Pancreas (tissue), 10 donors: ENCODE data around the gene ATP8A2. TPM values are rescaled to one million over a fixed set of nuclear protein-coding genes. Genes with fewer than 3 reads are reported as not detected.

ENCODE experiments used
- ATAC-seq, 4 donors: fragments of 200-7000 bp; cut with Tn5 transposase; one replicate each; pipeline versions ENCODE4 v1.8.0 to v1.9.1; 2020; ENCODE audit warnings: mild to moderate bottlenecking in 4 of 4, moderate library complexity in 4 of 4
- DNase-seq, 6 donors: peaks; one replicate each; pipeline ENCODE4 v3.0.0-alpha.2; 2020
- FAIRE-seq: peaks from 2 replicates; lab custom pipeline; 2012; peaks lifted over from hg19 to GRCh38; lab: Jason Lieb, UNC
- H3K27ac ChIP-seq, 4 donors: fragments of 200-600 bp; sonication (generic); 1 replicate in 3 of 4; 2 replicates in 1 of 4; pipeline versions ENCODE4 v1.5.0 to v1.8.0; 2020
- H3K27me3 ChIP-seq, 4 donors: fragments of 200-600 bp; one replicate each; pipeline ENCODE4 v1.8.0; 2021
- H3K36me3 ChIP-seq, 3 donors: fragments of 200-600 bp; sonication (generic) in 1 of 3; one replicate each; pipeline versions ENCODE4 v1.5.0 to v1.8.0; 2020 to 2021
- H3K4me1 ChIP-seq, 3 donors: fragments of 200-600 bp; one replicate each; pipeline ENCODE4 v1.8.0; 2021
- H3K4me3 ChIP-seq, 4 donors: fragments of 200-600 bp; sonication (generic) in 2 of 4; one replicate each; pipeline versions ENCODE4 v1.5.0 to v1.8.0; 2020 to 2021
- H3K9me3 ChIP-seq, 4 donors: fragments of 200-600 bp; one replicate each; pipeline ENCODE4 v1.8.0; 2021
- CTCF ChIP-seq, 4 donors: fragments of 200-600 bp; sonication (generic) in 3 of 4; IDR thresholded peaks; one replicate each; pipeline versions ENCODE4 v1.5.0 to v1.8.0; 2021; ENCODE audit warnings: antibody characterized with exemption in 4 of 4
- WGBS, 2 donors: extraction: QIAGEN DNeasy Blood & Tissue Kit; methylation state at CpG; one replicate each; pipeline ENCODE4 v1.1.7; 2013; 5-methylcytosine and 5-hydroxymethylcytosine counted together
- intact Hi-C, 3 donors: fragments of 100-400 bp; cut with DNase I; formaldehyde crosslinking; loops; one replicate each; pipeline versions ENCODE4 v1.11.1 to v1.14.2; 2022
- polyA plus RNA-seq, 2 donors: library from polyadenylated mRNA; stranded (reverse); fragments of 200-250 nt; gene quantifications; one replicate each; pipeline ENCODE4 v1.2.3, GENCODE V29; 2013
- total RNA-seq, 6 donors: library from RNA; stranded (reverse); fragmentation: NEBNext Ultra II Directional in 4 of 6; extraction: Animal tissue kit (Norgen Biotek cat#: 25700) in 4 of 6; gene quantifications; one replicate each; pipeline versions ENCODE4 v1.2.1 to v1.2.4, GENCODE V29; 2021 to 2023
- donor health status: healthy with polysubstance abuse.
- donor health status: DM: no; HTN: no; CAD: no; lungs with moderate emphysema.
- donor health status: DM: no; HTN: no; CAD: no.
- donor health status: control.
- donor health status: control.
- donor health status: Bipolar disorder and iron deficiency.
- donor health status: DM: yes; HTN: yes; CAD: no.
- donor health status: DM: no; HTN: no; CAD: no.
- donor health status: DM: no; HTN: no; CAD: no.
- donor health status: DM: yes; HTN: yes; CAD: no.

ATP8A2 gene
- total and polyA plus RNA-seq, 8 donors = 0.04 to 0.28 (median 0.14) TPM

- FAIRE-seq = no peak
These were observed 529.9 kb downstream of the ATP8A2 start for GRCh38 chr13:25901460-25902376.

DNA sequence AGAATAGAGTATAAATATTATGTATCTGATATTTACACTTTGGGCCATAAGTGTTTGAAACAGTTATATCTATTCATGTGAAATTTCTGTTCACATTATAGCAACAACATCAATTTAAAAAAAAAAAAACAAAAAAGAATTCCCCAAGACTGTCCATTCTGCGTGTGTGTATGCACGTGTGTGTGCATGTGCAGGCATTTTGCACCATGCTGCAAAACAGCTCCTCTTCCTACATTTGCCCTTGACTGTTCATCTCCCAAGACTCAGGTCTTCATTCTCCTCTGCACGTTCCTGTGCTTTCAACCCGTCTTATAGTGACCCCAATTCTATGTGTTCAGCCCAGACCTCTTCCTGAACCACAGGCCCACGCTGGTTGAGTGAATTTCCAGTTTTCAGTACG, 530.7 kb downstream of the ATP8A2 start:
- no peak for DNase-seq
- H3K9me3 ChIP-seq = no peaks in the 10 kb centered on the region
- intact Hi-C loops = no loop called here
- 61 to 86% methylated on average over 6 of the region's 6 CpGs for WGBS, 2 donors
- no peak overlapping the region for H3K4me3 ChIP-seq
- no peak for TF ChIP-seq CTCF (IDR thresholded peaks at IDR 0.05)
- no peak overlapping the region for H3K27ac ChIP-seq
- ATAC-seq = no peak
- no peaks in the 10 kb centered on the region for H3K27me3 ChIP-seq
- H3K36me3 ChIP-seq = no peaks in the 10 kb centered on the region
- FAIRE-seq = no peak
- H3K4me1 ChIP-seq = no peaks in the 10 kb centered on the region

More at GRCh38 chr13:25901460-25902376, 529.9 kb downstream of the ATP8A2 start:
- no peak for TF ChIP-seq CTCF (IDR thresholded peaks at IDR 0.05)
- Histone ChIP-seq H3K27me3 (no peaks in the 10 kb centered on the region), H3K9me3 (no peaks in the 10 kb centered on the region), H3K4me3 (no peak overlapping the region), H3K36me3 (no peaks in the 10 kb centered on the region), H3K4me1 (no peaks in the 10 kb centered on the region), H3K27ac (no peak overlapping the region)
- intact Hi-C loops = no loop called here
- 38 to 40% methylated on average over 10 of the region's 10 CpGs for WGBS, 2 donors
- no peak for DNase-seq
- ATAC-seq = peak in 3 of 4 donors; percentile 71 to 84 (median 76)

DNA sequence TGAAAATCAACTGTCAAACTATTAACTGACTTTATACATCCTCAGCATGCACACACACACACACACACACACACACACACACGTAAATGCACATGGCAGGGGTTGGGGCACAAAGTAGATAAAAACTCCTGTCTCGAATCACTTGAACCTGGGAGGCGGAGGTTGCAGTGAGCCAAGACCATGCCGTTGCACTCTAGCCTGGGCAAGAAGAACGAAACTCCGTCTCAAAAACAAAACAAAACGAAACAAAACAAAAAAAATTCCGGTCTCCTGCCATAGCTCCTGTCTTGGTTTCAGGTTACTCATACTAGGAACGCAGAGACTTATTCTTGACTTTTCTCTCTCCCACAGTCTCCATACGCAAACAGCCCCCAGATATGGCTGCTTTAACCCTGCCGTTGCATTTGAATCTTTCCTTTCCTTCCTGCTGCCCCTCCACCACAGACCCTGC, 531.1 kb downstream of the ATP8A2 start:
- ATAC-seq (no peak), DNase-seq (no peak), FAIRE-seq (no peak)
- Histone ChIP-seq H3K4me1 (no peaks in the 10 kb centered on the region), H3K36me3 (no peaks in the 10 kb centered on the region), H3K4me3 (no peak overlapping the region), H3K27me3 (no peaks in the 10 kb centered on the region), H3K27ac (no peak overlapping the region), H3K9me3 (no peaks in the 10 kb centered on the region)
- no peak for TF ChIP-seq CTCF (IDR thresholded peaks at IDR 0.05)
- 71 to 80% methylated on average over 11 of the region's 11 CpGs for WGBS, 2 donors
- intact Hi-C loops = no loop called here

- Histone ChIP-seq H3K4me3 (no peak overlapping the region), H3K27me3 (no peaks in the 10 kb centered on the region), H3K4me1 (no peaks in the 10 kb centered on the region), H3K36me3 (no peaks in the 10 kb centered on the region), H3K27ac (no peak overlapping the region), H3K9me3 (no peaks in the 10 kb centered on the region)
- intact Hi-C loops = no loop called here
- DNase-seq = no peak
- ATAC-seq = no peak
- no peak for TF ChIP-seq CTCF (IDR thresholded peaks at IDR 0.05)
- WGBS, 2 donors = 73 to 79% methylated on average over 10 of the region's 10 CpGs
- no peak for FAIRE-seq
These were observed 533.1 kb downstream of the ATP8A2 start for GRCh38 chr13:25904830-25905229.

- ATAC-seq = no peak
- Histone ChIP-seq H3K27me3 (no peaks in the 10 kb centered on the region), H3K36me3 (no peaks in the 10 kb centered on the region), H3K4me3 (no peak overlapping the region), H3K27ac (no peak overlapping the region), H3K9me3 (no peaks in the 10 kb centered on the region), H3K4me1 (no peaks in the 10 kb centered on the region)
- FAIRE-seq = no peak
- WGBS, 2 donors = 68 to 75% methylated on average over 5 of the region's 5 CpGs
- no peak for TF ChIP-seq CTCF (IDR thresholded peaks at IDR 0.05)
- no peak for DNase-seq
- intact Hi-C loops = no loop called here
These were observed 533.8 kb downstream of the ATP8A2 start for GRCh38 chr13:25905611-25906010.
